Uterus (tissue), 4 donors: ENCODE data around the gene GLCCI1. TPM values are rescaled to one million over a fixed set of nuclear protein-coding genes. Genes with fewer than 3 reads are reported as not detected.

Experiments
- DNase-seq, 2 donors: peaks; one replicate each; pipeline ENCODE4 v3.0.0-alpha.2; 2019 to 2020
- H3K27ac ChIP-seq, 2 donors: fragments of 200-600 bp; sonication (generic); 1 replicate in 1 of 2; 2 replicates in 1 of 2; pipeline ENCODE4 v1.5.1; 2016 to 2018
- H3K27me3 ChIP-seq, 2 donors: fragments of 200-600 bp; sonication (generic); one replicate each; pipeline ENCODE4 v1.5.1; 2018 to 2019; ENCODE audit warnings: control low read depth in 1 of 2
- H3K36me3 ChIP-seq, 2 donors: fragments of 200-600 bp; sonication (generic); one replicate each; pipeline ENCODE4 v1.5.1; 2019; ENCODE audit warnings: control low read depth in 1 of 2
- H3K4me1 ChIP-seq, 2 donors: fragments of 200-600 bp; sonication (generic); one replicate each; pipeline ENCODE4 v1.5.1; 2018 to 2019; ENCODE audit warnings: control low read depth in 1 of 2
- H3K4me3 ChIP-seq, 2 donors: fragments of 200-600 bp; sonication (generic); 1 replicate in 1 of 2; 2 replicates in 1 of 2; pipeline ENCODE4 v1.5.1; 2018 to 2019; ENCODE audit warnings: mild to moderate bottlenecking in 1 of 2
- H3K9me3 ChIP-seq, 2 donors: fragments of 200-600 bp; sonication (generic); one replicate each; pipeline ENCODE4 v1.5.1; 2019; ENCODE audit warnings: control low read depth in 1 of 2
- POLR2A ChIP-seq, 2 donors: fragments of 450-650 bp; IDR thresholded peaks; one replicate each; pipeline ENCODE4 v1.6.1; 2016; ENCODE audit warnings: antibody characterized with exemption in 2 of 2, mild to moderate bottlenecking in 1 of 2, moderate library complexity in 1 of 2
- intact Hi-C: fragments of 100-400 bp; cut with DNase I; formaldehyde crosslinking; loops from one replicate; pipeline ENCODE4 v1.15.1; 2023; ENCODE audit warnings: low total_unique reads
- total RNA-seq, 4 donors: library from RNA; depleted of rRNA in 3 of 4; stranded (reverse); fragments of >200 nt in 3 of 4; gene quantifications; one replicate each; pipeline versions ENCODE4 v1.1.0 to v1.2.4, GENCODE V29; 2014 to 2023
- TF ChIP-seq, protein P1 (sequence below), 4 experiments: fragments of 200-600 bp in 2 of 4; fragments of 450-650 bp in 2 of 4; sonication (generic) in 2 of 4; IDR thresholded peaks; one replicate each; pipeline ENCODE4 v1.5.1; 2016 to 2019; ENCODE audit warnings: antibody characterized with exemption in 4 of 4, mild to moderate bottlenecking in 2 of 4, moderate library complexity in 1 of 4
- donor health status: DM: yes; HTN: yes; CAD: no.

GLCCI1 gene
- total RNA-seq, 4 donors from 2014 or later = 2.9 to 21.6 (median 9.0) TPM

DNA sequence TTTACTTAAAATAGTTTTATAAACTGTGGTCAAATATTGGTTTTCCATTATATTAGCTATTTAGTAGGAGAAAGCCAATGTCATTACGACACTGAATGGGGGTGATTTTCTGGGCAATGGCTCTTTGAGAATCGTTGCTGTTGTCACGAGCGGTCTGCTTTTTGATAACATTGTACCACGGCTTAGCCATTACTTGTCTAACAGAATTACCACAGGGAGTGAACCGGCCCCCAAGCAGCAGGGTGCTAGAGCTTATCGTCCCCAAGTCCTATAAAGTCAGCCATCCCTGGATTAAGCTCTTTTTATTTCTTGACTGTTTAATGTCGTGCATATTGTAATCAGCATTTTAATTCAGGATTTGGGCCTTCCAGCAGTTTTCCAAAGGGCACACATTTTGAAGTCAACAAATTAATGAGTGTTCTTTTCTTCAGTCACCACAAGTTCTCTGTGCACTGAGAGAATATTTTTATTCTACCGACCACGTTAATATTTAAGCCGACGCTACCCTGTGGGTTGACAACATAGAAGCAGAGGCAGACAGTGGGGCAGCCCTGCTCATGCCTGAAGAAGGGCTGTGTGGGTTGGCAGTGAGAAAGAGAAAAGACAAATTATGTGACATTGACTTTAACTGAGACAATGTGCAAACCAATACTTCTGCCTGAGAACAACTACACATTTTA lies 167.6 kb downstream of the GLCCI1 start:
- TF ChIP-seq, protein P1, sequence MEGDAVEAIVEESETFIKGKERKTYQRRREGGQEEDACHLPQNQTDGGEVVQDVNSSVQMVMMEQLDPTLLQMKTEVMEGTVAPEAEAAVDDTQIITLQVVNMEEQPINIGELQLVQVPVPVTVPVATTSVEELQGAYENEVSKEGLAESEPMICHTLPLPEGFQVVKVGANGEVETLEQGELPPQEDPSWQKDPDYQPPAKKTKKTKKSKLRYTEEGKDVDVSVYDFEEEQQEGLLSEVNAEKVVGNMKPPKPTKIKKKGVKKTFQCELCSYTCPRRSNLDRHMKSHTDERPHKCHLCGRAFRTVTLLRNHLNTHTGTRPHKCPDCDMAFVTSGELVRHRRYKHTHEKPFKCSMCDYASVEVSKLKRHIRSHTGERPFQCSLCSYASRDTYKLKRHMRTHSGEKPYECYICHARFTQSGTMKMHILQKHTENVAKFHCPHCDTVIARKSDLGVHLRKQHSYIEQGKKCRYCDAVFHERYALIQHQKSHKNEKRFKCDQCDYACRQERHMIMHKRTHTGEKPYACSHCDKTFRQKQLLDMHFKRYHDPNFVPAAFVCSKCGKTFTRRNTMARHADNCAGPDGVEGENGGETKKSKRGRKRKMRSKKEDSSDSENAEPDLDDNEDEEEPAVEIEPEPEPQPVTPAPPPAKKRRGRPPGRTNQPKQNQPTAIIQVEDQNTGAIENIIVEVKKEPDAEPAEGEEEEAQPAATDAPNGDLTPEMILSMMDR (IDR thresholded peaks at IDR 0.05) = no peak
- no peak for TF ChIP-seq POLR2A (IDR thresholded peaks at IDR 0.05)
- H3K4me3 ChIP-seq = no peak overlapping the region
- no peak for DNase-seq
- no peak overlapping the region for H3K27ac ChIP-seq
- no peaks in the 10 kb centered on the region for H3K27me3 ChIP-seq
- no peaks in the 10 kb centered on the region for H3K36me3 ChIP-seq
- no peaks in the 10 kb centered on the region for H3K4me1 ChIP-seq
- intact Hi-C loops = no loop called here
- no peaks in the 10 kb centered on the region for H3K9me3 ChIP-seq
